HG03558 (cell line): ENCODE measurements around the gene ASTN2.

Experiments
- ATAC-seq: cut with Tn5 transposase; IDR thresholded peaks from one replicate; pipeline ENCODE4 v1.9.1; 2021; ENCODE audit warnings: moderate number of reproducible peaks; ENCODE audit not compliant: unreplicated experiment; ENCODE audit errors: extremely low read depth

Gene ASTN2

GRCh38 chr9:116395699-116396037 is 1019.2 kb downstream of the ASTN2 start:
- no peak for ATAC-seq

DNA sequence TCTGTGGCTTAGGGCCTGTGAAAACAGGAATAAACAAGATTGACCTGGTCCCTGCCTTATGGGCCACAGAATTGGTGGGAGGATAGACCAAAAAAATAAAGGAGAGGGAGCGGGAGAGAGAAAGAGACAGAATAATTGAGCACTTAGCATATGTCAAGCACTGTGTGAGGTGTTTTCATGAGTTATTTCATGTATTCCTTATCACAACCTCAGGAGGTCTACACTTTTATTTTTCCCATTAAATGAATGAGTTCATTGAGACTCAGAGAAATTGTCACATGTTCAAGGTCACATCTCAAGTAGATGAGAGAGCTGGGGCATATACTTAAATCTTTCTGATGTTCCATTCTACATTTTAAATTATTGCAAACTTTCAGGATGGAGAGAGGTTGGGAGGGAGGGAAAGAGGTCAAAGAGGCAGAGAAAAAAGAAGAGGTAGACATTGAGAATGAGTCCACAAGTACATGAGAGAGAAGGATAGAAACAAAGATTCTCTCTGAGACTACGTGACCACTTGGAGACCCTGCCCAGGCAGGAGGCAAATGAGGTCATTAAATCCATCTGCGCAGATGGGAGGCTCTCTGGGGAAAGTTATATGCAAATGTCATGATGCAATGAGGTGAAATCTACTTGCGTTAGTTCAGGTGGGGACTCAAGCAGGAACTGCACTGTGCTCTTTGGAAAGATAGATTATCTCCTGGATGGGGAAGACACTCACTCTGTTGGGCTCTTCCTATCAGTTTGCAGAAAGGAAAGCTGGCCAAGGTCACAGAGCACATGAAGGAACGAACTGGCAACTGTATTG is 1019.8 kb downstream of the ASTN2 start:
- no peak for ATAC-seq

DNA sequence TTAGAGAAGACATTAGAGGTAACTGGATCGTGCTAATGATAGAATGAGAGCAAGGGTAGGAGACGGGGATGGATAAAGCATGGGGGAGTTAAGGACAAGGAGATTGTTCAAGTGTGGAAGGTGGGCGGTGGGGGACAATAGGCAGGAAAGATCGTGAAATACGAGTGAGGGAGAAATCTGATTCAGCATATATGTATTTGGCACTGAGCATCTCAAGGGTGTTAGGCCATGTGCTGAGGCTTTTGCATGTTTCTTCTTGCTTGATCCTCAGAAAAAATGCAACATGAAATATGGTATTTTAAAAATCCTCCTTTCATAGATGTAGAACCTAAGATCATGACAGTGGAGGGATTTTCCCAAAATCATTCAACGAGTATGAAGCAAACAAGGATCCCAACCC is 1020.8 kb downstream of the ASTN2 start:
- ATAC-seq = no peak

- no peak for ATAC-seq
Measured at GRCh38 chr9:116393198-116393597, 1021.7 kb downstream of the ASTN2 start.

GRCh38 chr9:116391306-116391900 is 1023.5 kb downstream of the ASTN2 start:
- no peak for ATAC-seq

DNA sequence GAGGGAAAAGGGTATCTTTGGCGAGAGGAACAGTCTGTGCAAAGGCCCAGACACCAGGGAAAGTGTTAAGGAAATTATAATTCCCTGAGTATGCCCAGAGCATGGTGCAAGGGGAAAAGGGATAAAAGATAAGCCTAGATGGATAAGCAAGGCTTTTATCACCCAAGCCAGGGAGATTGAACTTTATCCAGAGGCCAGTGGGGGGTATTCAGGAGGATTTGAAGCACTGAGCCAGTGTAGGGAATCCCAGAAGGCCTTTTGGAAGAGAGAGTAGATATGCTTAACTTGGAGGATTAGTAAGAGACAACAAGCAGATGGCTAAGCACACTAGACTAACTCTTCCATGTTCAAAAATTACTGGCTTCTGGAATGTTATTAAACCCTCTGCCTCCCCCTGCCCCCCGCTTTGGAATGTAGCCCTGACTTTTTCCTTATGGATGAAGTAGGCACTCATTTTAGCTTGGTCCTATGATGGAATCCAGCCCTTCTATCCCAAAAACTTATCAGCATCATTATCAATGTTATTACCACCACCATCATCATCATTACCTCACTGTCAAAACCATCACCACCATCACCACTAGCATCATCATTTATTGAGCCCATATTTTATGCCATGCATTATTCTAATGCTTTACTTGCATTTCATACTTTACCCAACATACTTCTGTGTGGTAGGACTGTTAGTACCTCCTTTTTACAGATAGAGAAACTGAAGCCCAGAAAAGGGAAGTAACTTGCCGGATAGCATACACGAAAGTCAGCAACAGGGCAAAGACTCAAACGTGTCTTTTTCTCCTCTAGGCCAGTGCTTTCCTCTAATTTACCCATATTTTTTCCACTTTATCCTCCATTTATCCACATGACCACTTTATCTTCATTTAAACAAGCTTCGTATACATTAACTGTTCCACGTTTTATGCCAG is 1024.3 kb downstream of the ASTN2 start:
- ATAC-seq = peak; percentile 39

GRCh38 chr9:116389541-116390302 is 1025.1 kb downstream of the ASTN2 start:
- ATAC-seq = no peak

GRCh38 chr9:116387934-116388698 is 1026.7 kb downstream of the ASTN2 start:
- ATAC-seq = peak; percentile 37

GRCh38 chr9:116383936-116384335 is 1030.9 kb downstream of the ASTN2 start:
- no peak for ATAC-seq

DNA sequence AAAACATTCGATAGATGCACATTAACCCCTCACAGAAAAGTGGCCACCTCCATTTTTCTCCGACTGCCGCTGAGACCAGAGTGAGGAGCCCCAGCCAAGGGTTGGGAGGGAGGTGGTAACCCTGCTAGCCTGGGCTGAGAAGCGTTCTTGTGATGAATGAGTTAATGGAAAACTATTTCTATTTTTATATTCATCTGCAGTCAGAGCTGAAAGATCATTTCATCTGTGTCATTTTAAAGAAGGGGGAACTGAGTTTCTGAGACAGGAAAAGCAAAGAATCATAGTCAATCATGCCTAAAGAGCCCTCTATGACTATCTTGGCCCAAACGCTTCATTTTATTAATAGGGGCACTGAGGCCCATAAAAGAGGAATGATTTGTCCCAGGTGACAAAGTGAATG is 1031.7 kb downstream of the ASTN2 start:
- no peak for ATAC-seq

DNA sequence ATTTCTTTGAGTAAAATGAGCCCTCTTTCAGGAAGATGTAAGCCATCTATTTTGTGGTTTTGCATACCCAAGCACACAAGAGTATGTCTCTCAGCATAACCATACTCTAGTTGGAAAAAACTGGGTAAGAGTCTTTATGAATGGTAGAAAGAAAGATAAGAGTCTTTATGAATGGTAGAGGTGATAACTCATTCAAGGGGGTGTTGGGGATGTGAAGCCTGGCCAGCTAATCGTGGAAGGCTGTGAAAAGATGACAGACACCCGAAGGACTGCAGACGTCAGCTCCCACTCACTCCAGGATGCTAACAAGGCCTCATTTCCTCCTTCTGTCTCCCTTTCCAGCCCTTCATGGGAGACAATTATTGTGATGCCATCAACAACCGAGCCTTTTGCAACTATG is 1032.8 kb downstream of the ASTN2 start:
- ATAC-seq = no peak

- ATAC-seq = no peak
Measured at GRCh38 chr9:116381350-116381749, 1033.5 kb downstream of the ASTN2 start.

DNA sequence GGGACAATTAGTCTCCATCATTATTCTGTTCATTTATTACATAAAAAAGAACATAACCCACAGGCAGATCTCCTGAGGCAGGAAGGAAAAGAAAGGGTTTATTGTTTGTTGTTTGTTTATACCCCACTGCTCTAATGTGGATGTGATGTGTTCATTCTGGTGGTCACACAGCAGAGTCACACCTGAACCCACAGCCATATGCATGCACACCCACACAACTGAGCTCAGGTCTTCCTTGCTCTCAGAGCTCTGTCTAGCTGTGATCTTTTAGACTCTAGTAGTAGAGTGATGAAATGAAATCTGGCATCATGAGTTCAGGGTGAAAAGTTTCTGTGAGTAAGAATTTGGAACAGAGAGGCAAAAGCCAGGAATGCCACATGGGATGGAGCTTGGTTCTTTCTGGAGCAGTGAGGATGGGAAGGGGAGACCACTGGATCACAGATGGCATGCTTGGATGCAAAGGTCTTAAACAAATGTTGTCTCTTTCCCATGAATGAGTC is 1034.3 kb downstream of the ASTN2 start:
- ATAC-seq = no peak

- no peak for ATAC-seq
Measured at GRCh38 chr9:116379821-116380220, 1035.0 kb downstream of the ASTN2 start.

DNA sequence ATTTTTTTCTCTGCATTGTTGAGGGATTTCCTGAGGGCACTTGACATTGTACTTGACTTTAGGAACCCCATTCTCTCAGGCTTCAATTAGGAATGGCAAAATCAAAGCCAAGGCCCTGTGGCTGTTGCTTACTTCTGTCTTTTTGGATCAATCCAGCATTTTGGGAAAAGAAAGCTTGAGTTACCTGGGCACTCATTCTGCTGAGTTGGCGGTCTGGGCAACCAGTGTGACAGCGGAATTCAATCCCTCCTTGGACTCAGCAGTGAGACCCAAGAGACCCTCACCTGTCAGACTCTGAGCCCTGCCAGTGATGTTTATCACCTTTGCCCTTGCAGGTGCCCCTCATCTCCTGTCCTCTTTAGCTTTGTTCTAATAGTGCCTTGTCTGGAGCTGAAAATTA is 1036.0 kb downstream of the ASTN2 start:
- no peak for ATAC-seq

- ATAC-seq = no peak
Measured at GRCh38 chr9:116377179-116377798, 1037.6 kb downstream of the ASTN2 start.
